ENCODE data around the gene PACS2.
A peak's percentile ranks its signal among the peaks of the same experiment; 100 is the strongest.

The PACS2 gene

DNA sequence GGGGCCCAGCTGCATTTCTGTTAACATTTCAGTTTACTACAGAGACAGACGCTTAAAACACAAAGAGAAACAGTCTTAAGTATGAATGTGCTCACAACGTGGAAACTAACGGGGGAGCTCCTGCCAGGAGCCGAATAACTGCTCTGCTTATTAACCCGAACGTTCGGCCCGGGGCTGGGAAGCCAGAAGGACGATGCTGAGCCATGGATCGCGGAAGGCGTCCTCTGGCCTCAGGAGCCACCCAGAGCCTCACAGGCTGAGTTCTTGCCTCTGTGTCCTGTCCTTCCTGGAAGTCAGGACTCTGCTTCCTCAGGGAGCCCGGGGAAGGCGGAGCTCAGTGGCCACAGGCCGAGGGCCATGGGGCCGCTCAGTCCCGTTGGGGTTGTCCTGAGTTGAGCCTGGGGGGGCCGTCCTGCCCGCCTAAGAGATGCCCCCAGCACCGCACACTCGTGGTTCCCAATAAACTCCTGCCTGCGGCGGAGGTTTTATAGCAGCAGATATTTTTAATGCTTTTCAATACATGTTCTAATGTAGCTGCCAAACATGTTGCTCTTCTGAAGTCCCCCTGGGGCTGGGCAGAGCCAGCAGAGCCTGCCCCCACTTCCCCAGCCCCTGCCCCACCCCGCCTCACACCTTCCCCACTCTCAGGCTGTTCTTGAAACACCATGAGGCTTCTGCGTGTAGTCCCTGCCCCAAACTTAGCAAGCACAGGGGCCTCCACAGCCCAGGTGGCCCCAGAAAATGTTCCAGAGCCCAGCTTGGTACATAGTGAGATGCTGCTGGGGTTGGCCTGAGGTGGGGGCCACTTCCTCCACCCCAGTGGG is 80.4 kb downstream of the PACS2 start:
- H3K4me3 ChIP-seq (replicated peaks in 1 of 2; ENCODE audit: low read depth in 2 of 2, low read length in 2 of 2) = no peak overlapping the region
- DNase-seq (ENCODE audit: low read depth in 2 of 2) = no peak
- TF ChIP-seq, protein P1, sequence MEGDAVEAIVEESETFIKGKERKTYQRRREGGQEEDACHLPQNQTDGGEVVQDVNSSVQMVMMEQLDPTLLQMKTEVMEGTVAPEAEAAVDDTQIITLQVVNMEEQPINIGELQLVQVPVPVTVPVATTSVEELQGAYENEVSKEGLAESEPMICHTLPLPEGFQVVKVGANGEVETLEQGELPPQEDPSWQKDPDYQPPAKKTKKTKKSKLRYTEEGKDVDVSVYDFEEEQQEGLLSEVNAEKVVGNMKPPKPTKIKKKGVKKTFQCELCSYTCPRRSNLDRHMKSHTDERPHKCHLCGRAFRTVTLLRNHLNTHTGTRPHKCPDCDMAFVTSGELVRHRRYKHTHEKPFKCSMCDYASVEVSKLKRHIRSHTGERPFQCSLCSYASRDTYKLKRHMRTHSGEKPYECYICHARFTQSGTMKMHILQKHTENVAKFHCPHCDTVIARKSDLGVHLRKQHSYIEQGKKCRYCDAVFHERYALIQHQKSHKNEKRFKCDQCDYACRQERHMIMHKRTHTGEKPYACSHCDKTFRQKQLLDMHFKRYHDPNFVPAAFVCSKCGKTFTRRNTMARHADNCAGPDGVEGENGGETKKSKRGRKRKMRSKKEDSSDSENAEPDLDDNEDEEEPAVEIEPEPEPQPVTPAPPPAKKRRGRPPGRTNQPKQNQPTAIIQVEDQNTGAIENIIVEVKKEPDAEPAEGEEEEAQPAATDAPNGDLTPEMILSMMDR (IDR thresholded peaks at IDR 0.05; ENCODE audit: low read depth, low read length) = no peak

DNA sequence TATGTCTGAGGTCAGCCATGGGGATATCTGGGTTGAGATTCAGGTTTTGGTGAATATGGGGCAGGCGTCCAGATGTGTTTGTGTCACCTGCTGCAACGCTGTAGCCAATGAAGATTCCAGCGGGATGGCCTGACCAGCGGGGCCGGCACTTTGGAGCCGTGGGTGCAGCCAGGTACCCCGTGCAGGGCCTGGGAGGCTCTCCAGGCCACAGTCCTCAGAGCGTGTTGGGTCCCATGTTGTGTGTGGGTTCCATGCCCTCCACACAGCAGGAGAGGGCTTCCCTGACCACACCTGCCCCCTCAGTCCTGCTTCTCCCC is 80.9 kb downstream of the PACS2 start:
- H3K4me3 ChIP-seq (replicated peaks in 1 of 2; ENCODE audit: low read depth in 2 of 2, low read length in 2 of 2) = no peak overlapping the region
- DNase-seq (ENCODE audit: low read depth in 2 of 2) = no peak
- TF ChIP-seq, protein P1 (IDR thresholded peaks at IDR 0.05; ENCODE audit: low read depth, low read length) = no peak

DNA sequence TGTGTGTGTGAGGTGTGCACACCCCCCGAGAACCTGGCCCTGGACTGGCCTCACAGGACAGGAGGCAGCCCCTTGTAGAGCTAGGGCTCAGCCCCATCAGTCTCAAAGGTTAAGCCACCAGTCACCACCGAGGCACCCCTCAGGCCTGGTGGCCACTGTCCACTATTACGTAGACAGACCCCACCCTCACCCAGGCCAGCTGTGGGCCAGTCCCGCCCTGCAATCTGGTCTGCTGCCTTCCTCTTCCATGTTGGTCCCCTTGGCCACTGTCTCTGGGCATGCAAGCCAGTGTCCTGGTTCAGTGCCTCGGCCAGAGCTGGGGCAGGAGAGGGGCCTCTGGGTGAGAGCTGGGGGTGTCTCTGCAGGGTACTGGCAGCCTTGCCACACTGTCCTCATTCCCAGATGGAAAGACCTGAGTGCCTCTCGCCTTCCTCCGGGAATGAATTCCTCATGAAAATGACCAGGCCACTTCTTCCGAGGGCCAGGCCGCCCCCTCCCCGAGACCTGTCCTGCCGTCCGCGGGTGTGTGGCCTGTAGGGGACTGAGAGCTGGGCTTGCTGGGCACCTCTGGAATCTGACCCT is 82.9 kb downstream of the PACS2 start:
- H3K4me3 ChIP-seq (replicated peaks in 1 of 2; ENCODE audit: low read depth in 2 of 2, low read length in 2 of 2) = peak overlapping the region; percentile 73
- no peak for DNase-seq (ENCODE audit: low read depth in 2 of 2)

DNA sequence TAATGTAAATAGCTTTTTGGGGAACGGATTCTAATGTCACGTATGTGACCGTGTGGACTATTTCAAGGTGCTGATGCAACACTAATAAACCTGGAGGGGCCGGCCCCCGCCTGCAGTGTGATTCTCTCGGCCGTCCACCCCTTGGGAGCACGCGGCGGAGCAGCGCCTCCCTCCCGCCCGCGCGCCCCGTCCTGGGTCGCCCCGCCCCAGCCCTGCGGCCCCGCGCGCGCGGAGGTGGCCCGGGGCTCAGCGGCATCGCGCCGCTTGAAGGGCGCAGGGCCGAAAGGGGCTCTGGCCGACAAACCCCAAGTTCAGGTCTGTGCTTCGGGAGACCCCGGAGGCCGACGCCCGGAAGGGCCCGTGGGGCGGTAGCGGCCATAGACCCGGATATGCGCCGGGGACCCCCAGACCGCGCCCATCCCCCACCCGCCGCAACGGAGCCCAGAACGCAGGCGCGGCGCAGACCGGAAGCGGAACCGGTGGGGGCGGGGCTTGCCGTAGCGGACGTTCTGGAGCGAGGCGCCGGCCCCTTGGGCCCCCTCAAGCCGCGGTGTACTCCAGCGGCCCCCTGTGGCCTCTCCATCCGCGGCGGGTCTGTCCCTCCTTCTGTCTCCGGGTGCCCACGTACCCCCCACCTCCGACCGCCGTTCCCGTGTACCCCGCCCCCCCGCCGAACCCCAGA is 83.6 kb downstream of the PACS2 start, which contains the start of gene TEX22:
Gene TEX22, plus strand, starts transcription at position 495 of the 682 bp plus-strand sequence. CDS start 803 bp downstream, outside the sequence.
- peak; percentile 74 to 86 for DNase-seq (ENCODE audit: low read depth in 2 of 2)
- H3K4me3 ChIP-seq (replicated peaks in 1 of 2; ENCODE audit: low read depth in 2 of 2, low read length in 2 of 2) = peak within 1 kb of the TSS; percentile 73
- TF ChIP-seq, protein P1 (IDR thresholded peaks at IDR 0.05; ENCODE audit: low read depth, low read length) = peak; percentile 8

More for the DNA sequence above, 82.9 kb downstream of the PACS2 start:
- TF ChIP-seq, protein P1 (IDR thresholded peaks at IDR 0.05; ENCODE audit: low read depth, low read length) = no peak

DNA sequence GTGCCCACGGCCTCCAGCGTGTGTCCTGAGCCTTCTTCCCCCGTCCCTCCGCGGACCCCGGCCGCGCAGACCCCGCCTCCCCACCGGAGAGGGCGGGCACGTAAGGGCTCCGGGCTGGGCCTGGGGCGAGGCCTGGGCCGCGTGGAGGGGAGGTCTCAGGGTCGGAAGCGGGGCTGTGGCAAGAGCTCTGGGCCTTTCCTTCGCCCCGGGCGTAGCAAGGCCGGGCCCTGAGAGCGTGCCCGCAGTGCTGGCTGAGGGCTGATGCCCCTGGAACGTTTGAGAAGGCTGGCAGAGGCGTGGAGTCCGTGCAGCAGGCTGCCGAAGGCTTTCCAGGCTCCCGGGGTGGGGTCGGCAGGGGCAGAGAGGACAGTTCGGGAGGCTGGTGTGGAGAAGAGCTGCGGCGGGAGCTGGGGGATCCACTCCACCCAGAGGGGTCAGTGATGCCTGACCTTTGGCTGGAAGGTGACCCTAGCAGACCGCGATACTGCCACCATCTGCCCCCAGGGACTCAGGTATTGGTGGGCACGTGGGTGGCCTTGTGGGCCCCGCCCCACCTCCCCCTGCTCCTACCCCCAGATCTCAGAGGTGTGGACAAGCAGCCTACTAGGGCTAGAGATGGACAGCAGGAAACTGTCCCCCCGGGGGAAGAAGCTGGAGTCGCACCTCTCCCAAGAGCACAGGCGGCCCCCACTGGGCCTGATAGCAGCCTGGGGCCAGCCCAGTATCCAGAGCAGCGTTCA is 84.3 kb downstream of the PACS2 start:
- TF ChIP-seq, protein P1 (IDR thresholded peaks at IDR 0.05; ENCODE audit: low read depth, low read length) = no peak
- peak; percentile 32 to 53 for DNase-seq (ENCODE audit: low read depth in 2 of 2)
- peak overlapping the region; percentile 73 for H3K4me3 ChIP-seq (replicated peaks in 1 of 2; ENCODE audit: low read depth in 2 of 2, low read length in 2 of 2)

DNA sequence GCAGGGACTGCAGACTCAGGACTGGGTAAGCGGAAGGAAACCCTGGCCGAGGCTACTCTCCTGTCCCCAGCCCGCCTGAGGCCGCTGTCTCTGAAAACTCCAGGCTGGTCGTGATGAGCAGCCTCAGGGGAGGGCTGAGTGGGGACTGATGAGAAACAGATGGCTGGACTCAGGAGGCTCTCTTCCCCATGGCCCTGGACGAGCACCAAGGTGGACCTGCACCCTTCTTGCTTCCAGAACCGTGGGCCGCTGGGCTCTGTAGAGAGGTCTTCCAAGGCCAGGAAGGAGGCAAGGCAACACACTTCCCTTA is 84.9 kb downstream of the PACS2 start:
- H3K4me3 ChIP-seq (replicated peaks in 1 of 2; ENCODE audit: low read depth in 2 of 2, low read length in 2 of 2) = peak overlapping the region in 1 of 2 donors; percentile 73
- TF ChIP-seq, protein P1 (IDR thresholded peaks at IDR 0.05; ENCODE audit: low read depth, low read length) = no peak
- no peak for DNase-seq (ENCODE audit: low read depth in 2 of 2)
